Esophagus squamous epithelium (tissue), 5 donors: Measurements from ENCODE around the gene C3orf22. TPM values are rescaled to one million over a fixed set of nuclear protein-coding genes. Genes with fewer than 3 reads are reported as not detected.

ENCODE experiments used
- DNase-seq: peaks from one replicate; lab custom pipeline; 2025; lab: John Stamatoyannopoulos, UW
- H3K27ac ChIP-seq, 4 donors: fragments of 200-600 bp; sonication (generic); one replicate each; pipeline ENCODE4 v1.5.1; 2016 to 2019; ENCODE audit warnings: mild to moderate bottlenecking in 1 of 4
- H3K27me3 ChIP-seq, 4 donors: fragments of 200-600 bp; sonication (generic); 1 replicate in 3 of 4; 2 replicates in 1 of 4; pipeline versions ENCODE4 v1.5.1 to v1.6.0; 2017 to 2021; ENCODE audit warnings: antibody characterized with exemption in 1 of 4
- H3K36me3 ChIP-seq, 3 donors: fragments of 200-600 bp; sonication (generic); one replicate each; pipeline ENCODE4 v1.5.1; 2016 to 2019
- H3K4me1 ChIP-seq, 3 donors: fragments of 200-600 bp; sonication (generic); one replicate each; pipeline ENCODE4 v1.5.1; 2017 to 2019
- H3K4me3 ChIP-seq, 4 donors: fragments of 200-600 bp; sonication (generic); 1 replicate in 3 of 4; 2 replicates in 1 of 4; pipeline ENCODE4 v1.5.1; 2016 to 2019; ENCODE audit warnings: mild to moderate bottlenecking in 2 of 4, moderate library complexity in 1 of 4
- H3K9me3 ChIP-seq, 3 donors: fragments of 200-600 bp; sonication (generic); one replicate each; pipeline ENCODE4 v1.5.1; 2016 to 2019
- CTCF ChIP-seq, 6 experiments: fragments of 450-650 bp in 4 of 6; fragments of 200-600 bp in 2 of 6; sonication (generic) in 2 of 6; IDR thresholded peaks; one replicate each; pipeline ENCODE4 v1.5.1; 2016 to 2019; ENCODE audit warnings: antibody characterized with exemption in 6 of 6, mild to moderate bottlenecking in 4 of 6, moderate library complexity in 4 of 6
- POLR2A ChIP-seq, 4 donors: fragments of 450-650 bp; IDR thresholded peaks; one replicate each; pipeline ENCODE4 v1.6.1; 2017; ENCODE audit warnings: antibody characterized with exemption in 4 of 4, mild to moderate bottlenecking in 4 of 4, moderate library complexity in 3 of 4
- WGBS, 2 donors: methylation state at CpG; one replicate each; pipeline ENCODE4 v1.1.5; 2018; 5-methylcytosine and 5-hydroxymethylcytosine counted together
- intact Hi-C: fragments of 100-400 bp; cut with DNase I; formaldehyde crosslinking; loops from one replicate; pipeline ENCODE4 v1.15.0; 2022
- total RNA-seq, 4 donors: library from RNA; depleted of rRNA; stranded (reverse); fragments of >200 nt; gene quantifications; one replicate each; pipeline ENCODE4 v1.1.0, GENCODE V29; 2016
- donor health status: DM: yes; HTN: yes; CAD: no.

Gene C3orf22
- total RNA-seq, 4 donors from 2014 or later, result not detected

- Histone ChIP-seq H3K4me1 (no peaks in the 10 kb centered on the region), H3K9me3 (peaks cover 0 to 5% (median 0%) of the 10 kb centered on the region in 3 donors), H3K36me3 (no peaks in the 10 kb centered on the region), H3K27me3 (peaks cover 0 to 23% (median 0%) of the 10 kb centered on the region in 4 donors), H3K4me3 (no peak overlapping the region), H3K27ac (no peak overlapping the region)
- no peak for DNase-seq
- TF ChIP-seq POLR2A (IDR thresholded peaks at IDR 0.05) (no peak), CTCF (IDR thresholded peaks at IDR 0.05) (no peak)
- intact Hi-C loops, result no loop called here
- 66 to 73% methylated on average over 5 to 6 of the region's 10 CpGs for WGBS, 2 donors
These were observed 9.1 kb upstream of the C3orf22 start for GRCh38 chr3:126567696-126568438.

GRCh38 chr3:126562737-126563276 is 4.1 kb upstream of the C3orf22 start:
- Histone ChIP-seq H3K36me3 (no peaks in the 10 kb centered on the region), H3K9me3 (peaks cover 0 to 9% (median 0%) of the 10 kb centered on the region in 3 donors), H3K4me3 (no peak overlapping the region), H3K4me1 (no peaks in the 10 kb centered on the region), H3K27ac (no peak overlapping the region), H3K27me3 (peaks cover 0 to 32% (median 0%) of the 10 kb centered on the region in 4 donors)
- 60 to 79% methylated on average over 2 of the region's 2 CpGs for WGBS, 2 donors
- intact Hi-C loops, result no loop called here
- TF ChIP-seq POLR2A (IDR thresholded peaks at IDR 0.05), result no peak
- no peak for TF ChIP-seq CTCF (IDR thresholded peaks at IDR 0.05)
- DNase-seq, result no peak

GRCh38 chr3:126557761-126558160 is 971 bp downstream of the C3orf22 start:
- no peak for DNase-seq
- Histone ChIP-seq H3K4me1 (no peaks in the 10 kb centered on the region), H3K4me3 (no peak overlapping the region), H3K36me3 (no peaks in the 10 kb centered on the region), H3K27ac (no peak overlapping the region), H3K27me3 (peaks cover 0 to 8% (median 0%) of the 10 kb centered on the region in 4 donors), H3K9me3 (peaks cover 0 to 2% (median 0%) of the 10 kb centered on the region in 3 donors)
- 21% methylated on average over 2 of the region's 6 CpGs; no CpG with 5 or more reads in 1 of the 2 donors for WGBS, 2 donors
- intact Hi-C loops, result no loop called here
- TF ChIP-seq POLR2A (IDR thresholded peaks at IDR 0.05) (no peak), CTCF (IDR thresholded peaks at IDR 0.05) (no peak)

- TF ChIP-seq CTCF (IDR thresholded peaks at IDR 0.05) (no peak), POLR2A (IDR thresholded peaks at IDR 0.05) (no peak)
- no peak overlapping the region for H3K27ac ChIP-seq
- no peaks in the 10 kb centered on the region for H3K4me1 ChIP-seq
- H3K9me3 ChIP-seq, result no peaks in the 10 kb centered on the region
- no CpG with 5 or more reads among the region's 11 CpGs for WGBS, 2 donors
- H3K36me3 ChIP-seq, result no peaks in the 10 kb centered on the region
- H3K27me3 ChIP-seq, result peaks cover 0 to 7% (median 0%) of the 10 kb centered on the region in 4 donors
- no peak overlapping the region for H3K4me3 ChIP-seq
- no peak for DNase-seq
- intact Hi-C loops, result no loop called here
These were observed 1.4 kb downstream of the C3orf22 start for GRCh38 chr3:126557415-126557745.

- TF ChIP-seq CTCF (IDR thresholded peaks at IDR 0.05) (no peak), POLR2A (IDR thresholded peaks at IDR 0.05) (no peak)
- Histone ChIP-seq H3K4me1 (no peaks in the 10 kb centered on the region), H3K27me3 (peaks cover 0 to 12% (median 0%) of the 10 kb centered on the region in 4 donors), H3K27ac (no peak overlapping the region), H3K4me3 (no peak overlapping the region), H3K36me3 (no peaks in the 10 kb centered on the region), H3K9me3 (no peaks in the 10 kb centered on the region)
- intact Hi-C loops, result no loop called here
- WGBS, 2 donors, result 86 to 91% methylated on average over 4 to 5 of the region's 8 CpGs
- DNase-seq, result no peak
These were observed 1.9 kb downstream of the C3orf22 start for GRCh38 chr3:126556637-126557414.
